MM.1S (cell line): ENCODE data around the gene EMC8.

Experiments used
- DNase-seq: peaks from one replicate; pipeline ENCODE4 v3.0.0-alpha.2; 2015
- H2AFZ ChIP-seq: fragments of 300-600 bp; sonication (generic); 2 replicates; pipeline ENCODE4 v1.6.0; 2016; ENCODE audit warnings: antibody characterized with exemption, low read length
- H3F3A ChIP-seq: fragments of 300-600 bp; sonication (generic); 2 replicates; pipeline ENCODE4 v1.6.1; 2016; ENCODE audit warnings: mild to moderate bottlenecking, antibody characterized with exemption, low read length, moderate library complexity, mixed read lengths; ENCODE audit not compliant: insufficient read depth
- H3K27ac ChIP-seq: fragments of 300-600 bp; sonication (generic); 2 replicates; pipeline ENCODE4 v1.5.1; 2016; ENCODE audit warnings: mild to moderate bottlenecking, low read length
- H3K27me3 ChIP-seq: fragments of 300-600 bp; sonication (generic); replicated peaks from 2 replicates; pipeline ENCODE4 v1.6.0; 2016; ENCODE audit warnings: low read length; ENCODE audit not compliant: insufficient read depth
- H3K36me3 ChIP-seq: fragments of 300-600 bp; sonication (generic); replicated peaks from 2 replicates; pipeline ENCODE4 v1.6.1; 2016; ENCODE audit warnings: mild to moderate bottlenecking, low read length, mixed read lengths; ENCODE audit not compliant: insufficient read depth
- H3K4me1 ChIP-seq: fragments of 300-600 bp; sonication (generic); 2 replicates; pipeline ENCODE4 v1.6.1; 2016; ENCODE audit warnings: low read length, mixed read lengths
- H3K4me2 ChIP-seq: fragments of 300-600 bp; sonication (generic); 2 replicates; pipeline ENCODE4 v1.6.0; 2016; ENCODE audit warnings: low read depth, low read length
- H3K4me3 ChIP-seq: fragments of 300-600 bp; sonication (generic); 2 replicates; pipeline ENCODE4 v1.5.1; 2016; ENCODE audit warnings: low read length, mixed read lengths
- H3K79me2 ChIP-seq: fragments of 300-600 bp; sonication (generic); 2 replicates; pipeline ENCODE4 v1.6.1; 2016; ENCODE audit warnings: mixed run types, low read length, mixed read lengths
- H3K9ac ChIP-seq: fragments of 300-600 bp; sonication (generic); 2 replicates; pipeline ENCODE4 v1.6.1; 2016; ENCODE audit warnings: low read length, mixed read lengths
- H3K9me2 ChIP-seq: fragments of 300-600 bp; sonication (generic); replicated peaks from 2 replicates; pipeline ENCODE4 v1.6.1; 2016; ENCODE audit warnings: mild to moderate bottlenecking, low read length, mixed read lengths; ENCODE audit not compliant: insufficient read depth
- H3K9me3 ChIP-seq: fragments of 300-600 bp; sonication (generic); replicated peaks from 2 replicates; pipeline ENCODE4 v1.6.1; 2016; ENCODE audit warnings: mild to moderate bottlenecking, low read length, mixed read lengths; ENCODE audit not compliant: insufficient read depth
- H4K20me1 ChIP-seq: fragments of 300-600 bp; sonication (generic); 2 replicates; pipeline ENCODE4 v1.6.1; 2016; ENCODE audit warnings: mild to moderate bottlenecking, low read length, moderate library complexity, mixed read lengths; ENCODE audit not compliant: insufficient read depth
- EZH2 ChIP-seq: fragments of 300-600 bp; sonication (generic); optimal IDR thresholded peaks from 2 replicates; pipeline ENCODE3; 2017; ENCODE audit warnings: low read depth, mild to moderate bottlenecking, antibody characterized with exemption, low read length, mixed read lengths
- EZH2phosphoT487 ChIP-seq: fragments of 300-600 bp; sonication (generic); IDR thresholded peaks from 2 replicates; pipeline ENCODE4 v1.6.1; 2018; ENCODE audit warnings: antibody characterized with exemption, low read length
- TF ChIP-seq, protein P1 (sequence below): fragments of 300-600 bp; sonication (generic); IDR thresholded peaks from 2 replicates; pipeline ENCODE4 v1.5.1; 2016; ENCODE audit warnings: antibody characterized with exemption, low read length, mixed read lengths

EMC8 gene

GRCh38 chr16:85816159-85816558 lies 16.8 kb upstream of the EMC8 start:
- H2AFZ ChIP-seq: no peak overlapping the region
- TF ChIP-seq EZH2 (no peak), EZH2phosphoT487 (no peak)
- TF ChIP-seq, protein P1, sequence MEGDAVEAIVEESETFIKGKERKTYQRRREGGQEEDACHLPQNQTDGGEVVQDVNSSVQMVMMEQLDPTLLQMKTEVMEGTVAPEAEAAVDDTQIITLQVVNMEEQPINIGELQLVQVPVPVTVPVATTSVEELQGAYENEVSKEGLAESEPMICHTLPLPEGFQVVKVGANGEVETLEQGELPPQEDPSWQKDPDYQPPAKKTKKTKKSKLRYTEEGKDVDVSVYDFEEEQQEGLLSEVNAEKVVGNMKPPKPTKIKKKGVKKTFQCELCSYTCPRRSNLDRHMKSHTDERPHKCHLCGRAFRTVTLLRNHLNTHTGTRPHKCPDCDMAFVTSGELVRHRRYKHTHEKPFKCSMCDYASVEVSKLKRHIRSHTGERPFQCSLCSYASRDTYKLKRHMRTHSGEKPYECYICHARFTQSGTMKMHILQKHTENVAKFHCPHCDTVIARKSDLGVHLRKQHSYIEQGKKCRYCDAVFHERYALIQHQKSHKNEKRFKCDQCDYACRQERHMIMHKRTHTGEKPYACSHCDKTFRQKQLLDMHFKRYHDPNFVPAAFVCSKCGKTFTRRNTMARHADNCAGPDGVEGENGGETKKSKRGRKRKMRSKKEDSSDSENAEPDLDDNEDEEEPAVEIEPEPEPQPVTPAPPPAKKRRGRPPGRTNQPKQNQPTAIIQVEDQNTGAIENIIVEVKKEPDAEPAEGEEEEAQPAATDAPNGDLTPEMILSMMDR: no peak
- H3K27ac ChIP-seq: no peak overlapping the region
- DNase-seq: no peak
- no peak overlapping the region for H3K4me2 ChIP-seq
- H3K9ac ChIP-seq: no peak overlapping the region
- H4K20me1 ChIP-seq: no peaks in the 10 kb centered on the region
- no peak overlapping the region for H3K4me3 ChIP-seq
- H3K4me1 ChIP-seq: no peaks in the 10 kb centered on the region
- H3K79me2 ChIP-seq: no peaks in the 10 kb centered on the region
- H3K36me3 ChIP-seq: no peaks in the 10 kb centered on the region
- no peaks in the 10 kb centered on the region for H3F3A ChIP-seq
- no peaks in the 10 kb centered on the region for H3K9me3 ChIP-seq
- H3K9me2 ChIP-seq: no peaks in the 10 kb centered on the region
- peaks cover 45% of the 10 kb centered on the region for H3K27me3 ChIP-seq

GRCh38 chr16:85812811-85813700 lies 13.7 kb upstream of the EMC8 start:
- Histone ChIP-seq H3F3A (no peaks in the 10 kb centered on the region), H2AFZ (no peak overlapping the region), H3K27ac (no peak overlapping the region), H3K27me3 (peaks cover 38% of the 10 kb centered on the region), H3K36me3 (no peaks in the 10 kb centered on the region), H3K4me3 (no peak overlapping the region), H4K20me1 (no peaks in the 10 kb centered on the region), H3K9me2 (no peaks in the 10 kb centered on the region), H3K4me2 (no peak overlapping the region), H3K79me2 (no peaks in the 10 kb centered on the region), H3K9me3 (no peaks in the 10 kb centered on the region), H3K4me1 (no peaks in the 10 kb centered on the region), H3K9ac (no peak overlapping the region)
- TF ChIP-seq EZH2phosphoT487 (no peak), EZH2 (no peak)
- TF ChIP-seq, protein P1: no peak
- no peak for DNase-seq

GRCh38 chr16:85812031-85812807 lies 12.9 kb upstream of the EMC8 start:
- H3K27ac ChIP-seq: no peak overlapping the region
- no peak overlapping the region for H3K4me2 ChIP-seq
- H2AFZ ChIP-seq: no peak overlapping the region
- no peak for TF ChIP-seq EZH2
- TF ChIP-seq, protein P1: no peak
- no peak for TF ChIP-seq EZH2phosphoT487
- no peaks in the 10 kb centered on the region for H3F3A ChIP-seq
- H3K9me3 ChIP-seq: no peaks in the 10 kb centered on the region
- no peaks in the 10 kb centered on the region for H4K20me1 ChIP-seq
- no peak for DNase-seq
- H3K9ac ChIP-seq: no peak overlapping the region
- no peaks in the 10 kb centered on the region for H3K4me1 ChIP-seq
- H3K36me3 ChIP-seq: no peaks in the 10 kb centered on the region
- H3K79me2 ChIP-seq: no peaks in the 10 kb centered on the region
- peaks cover 38% of the 10 kb centered on the region for H3K27me3 ChIP-seq
- no peak overlapping the region for H3K4me3 ChIP-seq
- H3K9me2 ChIP-seq: no peaks in the 10 kb centered on the region
